ENCODE data around the gene ZNF844.

DNA sequence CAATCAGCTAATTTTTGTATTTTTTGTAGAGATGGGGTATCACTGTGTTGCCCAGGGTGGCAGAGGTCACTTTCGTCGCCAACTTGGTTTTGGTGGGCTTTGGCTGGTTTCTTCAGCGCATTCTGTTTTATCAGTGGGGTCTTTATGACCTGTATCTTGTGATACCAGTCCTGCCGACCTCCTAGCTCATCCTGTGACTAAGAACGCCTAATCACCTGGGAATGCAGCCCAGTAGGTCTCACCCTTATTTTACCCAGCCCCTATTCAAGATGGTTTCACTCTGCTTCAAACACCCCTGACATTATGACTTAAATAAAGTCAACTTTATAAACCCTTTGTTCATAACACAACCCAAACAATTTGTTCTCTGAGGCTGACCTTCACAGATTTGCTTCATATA lies 8.7 kb upstream of the ZNF844 start:
- TF ChIP-seq POLR2A (IDR thresholded peaks at IDR 0.05; ENCODE audit: low read depth, low read length) (no peak), POLR2AphosphoS5 (IDR thresholded peaks at IDR 0.05; ENCODE audit: low read depth, low read length) (no peak), TAF1 (IDR thresholded peaks at IDR 0.05; ENCODE audit: borderline replicate concordance, low read depth, low read length) (no peak)

All from GM12892 (cell line).